Activated naive CD4-positive, alpha-beta T cell treated with anti-CD3 and anti-CD28 coated beads for 36 hours (primary cell): ENCODE data around the gene WDR48. TPM values are rescaled to one million over a fixed set of nuclear protein-coding genes. Genes with fewer than 3 reads are reported as not detected.

Experiments used
- CTCF ChIA-PET: fragments of 350-600 bp; sonication (Branson Sonifier 250); formaldehyde crosslinking; loops from one replicate; lab custom pipeline; 2021; ENCODE audit warnings: antibody characterized with exemption; lab: Charles Lee
- DNase-seq: peaks from one replicate; pipeline ENCODE4 v3.0.0-alpha.2; 2020
- H3K27ac Mint-ChIP-seq: one replicate; pipeline ENCODE4 v1.8.0; 2021; ENCODE audit warnings: mild to moderate bottlenecking, mixed read lengths
- H3K27me3 Mint-ChIP-seq: one replicate; pipeline ENCODE4 v1.8.0; 2021; ENCODE audit warnings: low read depth, mixed read lengths
- H3K36me3 Mint-ChIP-seq: one replicate; pipeline ENCODE4 v1.8.0; 2021; ENCODE audit warnings: low read depth, mixed read lengths
- H3K4me1 Mint-ChIP-seq: one replicate; pipeline ENCODE4 v1.8.0; 2021; ENCODE audit warnings: low read depth, mixed read lengths
- H3K4me3 Mint-ChIP-seq: one replicate; pipeline ENCODE4 v1.8.0; 2021; ENCODE audit warnings: mild to moderate bottlenecking, moderate library complexity, mixed read lengths
- H3K9me3 Mint-ChIP-seq: one replicate; pipeline ENCODE4 v1.8.0; 2021; ENCODE audit warnings: mixed read lengths
- intact Hi-C: fragments of 100-400 bp; cut with micrococcal nuclease; formaldehyde crosslinking; loops from one replicate; pipeline ENCODE4 v1.15.1; 2023
- total RNA-seq, 2 experiments: library from RNA; stranded (reverse); gene quantifications; one replicate each; pipeline ENCODE4 v1.2.3, GENCODE V29; 2021

WDR48 gene
- total RNA-seq, 2 experiments from 2014 or later = 32.3 to 32.9 TPM

DNA sequence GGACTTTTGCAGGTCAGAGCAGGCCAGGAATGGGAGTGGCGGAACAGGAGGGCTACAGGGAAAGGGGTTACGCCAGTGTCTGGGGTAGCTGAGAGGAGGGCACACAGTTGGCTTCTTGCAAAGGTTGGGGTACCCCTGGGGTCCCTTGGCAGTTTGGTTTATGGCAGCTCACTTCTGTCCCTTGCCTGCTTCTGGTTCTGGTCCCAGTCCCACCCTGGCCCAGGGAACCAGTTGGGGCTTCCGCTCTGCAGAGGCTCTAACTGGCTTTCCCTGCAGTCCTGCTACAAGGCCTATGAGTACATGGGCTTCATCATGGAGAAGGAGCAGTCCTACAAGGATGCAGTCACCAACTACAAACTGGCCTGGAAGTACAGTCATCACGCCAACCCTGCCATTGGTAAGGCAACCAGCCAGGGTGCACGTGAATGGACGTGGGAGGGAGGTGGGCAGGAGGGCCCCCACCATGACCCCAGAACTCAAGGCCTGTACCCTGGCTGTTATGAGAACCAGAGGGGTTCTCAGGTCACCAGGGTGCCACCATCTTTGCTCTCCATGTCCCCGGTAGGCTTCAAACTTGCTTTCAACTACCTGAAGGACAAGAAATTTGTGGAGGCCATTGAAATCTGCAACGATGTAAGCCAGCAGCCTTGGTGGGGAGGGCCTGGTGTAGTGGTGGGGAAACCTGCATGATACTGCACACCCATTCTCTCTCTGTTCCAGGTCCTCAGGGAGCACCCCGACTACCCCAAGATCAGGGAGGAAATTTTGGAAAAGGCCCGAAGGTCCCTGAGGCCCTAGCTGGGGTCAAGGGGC, 86.4 kb downstream of the WDR48 start:
- peaks cover 27% of the 10 kb centered on the region for H3K4me1 Mint-ChIP-seq
- H3K36me3 Mint-ChIP-seq = peaks cover 21% of the 10 kb centered on the region
- no peak for DNase-seq
- intact Hi-C loops = no loop called here
- H3K4me3 Mint-ChIP-seq = peak overlapping the region; percentile 2
- peak overlapping the region; percentile 68 for H3K27ac Mint-ChIP-seq
- H3K9me3 Mint-ChIP-seq = no peaks in the 10 kb centered on the region
- CTCF ChIA-PET = interaction anchor here (0.6 kb wide), 1 partner anchor 59 kb away, joined by 3 read pairs; no protein-coding TSS in a partner anchor
- no peaks in the 10 kb centered on the region for H3K27me3 Mint-ChIP-seq

DNA sequence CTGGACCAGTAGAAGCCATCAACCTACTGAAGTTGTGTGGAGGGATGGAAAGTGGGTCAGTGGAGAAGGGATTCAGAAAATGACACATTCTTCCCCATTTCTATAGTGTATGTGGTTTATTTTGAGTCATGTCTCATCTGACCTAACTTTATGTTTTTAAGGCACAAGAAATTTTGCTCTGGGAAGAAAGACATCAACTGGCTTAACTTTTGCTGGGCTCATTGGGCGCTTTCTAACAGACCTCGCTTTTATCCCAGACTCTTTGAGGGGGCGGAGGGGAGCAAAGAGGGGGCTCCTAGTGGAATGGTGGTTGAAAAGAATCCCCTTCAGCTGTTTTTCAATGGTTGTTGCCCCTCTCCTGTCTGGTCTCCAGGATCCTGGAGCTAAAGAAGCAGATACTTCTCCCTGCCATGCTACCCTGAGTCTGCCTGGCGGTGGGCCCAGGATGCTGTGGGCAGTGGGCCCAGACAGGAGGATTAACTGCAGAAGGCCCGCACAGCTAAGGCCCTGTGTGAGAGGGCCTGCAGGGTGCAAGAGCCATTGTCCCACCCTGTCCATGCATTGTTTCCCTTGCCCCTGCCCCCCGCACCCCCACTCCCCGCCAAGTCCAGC, 87.1 kb downstream of the WDR48 start:
- Mint-ChIP-seq H3K27ac (peak overlapping the region; percentile 68), H3K4me1 (peaks cover 30% of the 10 kb centered on the region), H3K9me3 (no peaks in the 10 kb centered on the region), H3K36me3 (peaks cover 27% of the 10 kb centered on the region), H3K4me3 (no peak overlapping the region), H3K27me3 (no peaks in the 10 kb centered on the region)
- intact Hi-C loops = no loop called here
- no peak for DNase-seq
- CTCF ChIA-PET = interaction anchor here (0.6 to 0.8 kb wide), 2 partner anchors 31 to 150 kb away, joined by 3 to 5 read pairs; partner anchors contain the start of gene TTC21A

GRCh38 chr3:39139442-39139841, 87.6 kb downstream of the WDR48 start:
- CTCF ChIA-PET = interaction anchor here (0.6 to 0.8 kb wide), 2 partner anchors 31 to 149 kb away, joined by 3 to 5 read pairs; partner anchors contain the start of gene TTC21A
- Mint-ChIP-seq H3K9me3 (no peaks in the 10 kb centered on the region), H3K27ac (peak overlapping the region; percentile 61), H3K4me3 (no peak overlapping the region), H3K4me1 (peaks cover 35% of the 10 kb centered on the region), H3K27me3 (no peaks in the 10 kb centered on the region), H3K36me3 (peaks cover 32% of the 10 kb centered on the region)
- intact Hi-C loops = no loop called here
- no peak for DNase-seq

GRCh38 chr3:39140341-39140971, 88.6 kb downstream of the WDR48 start:
- H3K27me3 Mint-ChIP-seq = no peaks in the 10 kb centered on the region
- peaks cover 41% of the 10 kb centered on the region for H3K36me3 Mint-ChIP-seq
- intact Hi-C loops = no loop called here
- H3K27ac Mint-ChIP-seq = peak overlapping the region; percentile 81
- H3K9me3 Mint-ChIP-seq = no peaks in the 10 kb centered on the region
- CTCF ChIA-PET = no interaction called here
- H3K4me1 Mint-ChIP-seq = peaks cover 38% of the 10 kb centered on the region
- H3K4me3 Mint-ChIP-seq = no peak overlapping the region
- no peak for DNase-seq

DNA sequence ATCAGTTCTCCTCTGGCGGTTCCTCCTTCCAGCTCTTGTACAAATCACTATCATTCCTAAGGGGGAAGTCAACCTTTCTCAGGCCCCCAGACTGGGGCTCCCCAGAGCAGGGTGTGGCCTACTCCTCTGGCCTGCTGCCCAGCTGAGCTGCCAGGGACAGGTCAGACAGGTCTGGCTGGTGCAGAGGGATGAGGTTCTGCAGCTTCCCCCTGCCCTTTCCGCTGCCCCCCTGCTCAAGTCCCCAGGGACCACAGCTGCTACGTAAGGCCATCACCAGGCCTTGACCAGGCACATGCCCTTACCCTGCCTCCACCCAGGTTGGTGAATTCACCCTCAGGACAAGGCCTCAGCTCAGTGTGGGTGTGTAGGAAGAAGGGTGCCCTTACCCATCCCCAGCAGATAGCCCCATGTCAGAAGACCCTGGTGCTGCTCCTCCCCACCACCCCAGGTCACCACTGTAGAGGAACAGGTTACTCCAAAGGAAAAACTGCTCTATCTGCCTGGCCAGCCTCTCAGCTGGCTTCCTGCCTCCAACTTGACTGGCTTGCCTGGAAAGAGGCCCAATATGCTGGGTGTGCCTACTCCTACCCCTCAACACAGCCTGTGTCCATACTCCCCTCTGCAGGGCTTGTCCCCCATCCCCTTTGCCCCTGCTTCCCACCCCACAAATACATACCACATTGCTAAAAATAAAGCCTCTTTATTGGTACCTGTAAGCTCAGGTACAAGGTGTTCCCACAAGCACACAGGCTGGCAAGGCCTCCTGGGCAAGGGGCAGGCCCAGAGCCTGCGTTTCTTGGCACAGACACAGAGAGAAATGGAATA, 89.6 kb downstream of the WDR48 start:
- DNase-seq = no peak
- H3K9me3 Mint-ChIP-seq = no peaks in the 10 kb centered on the region
- H3K27ac Mint-ChIP-seq = peak overlapping the region; percentile 81
- no peak overlapping the region for H3K4me3 Mint-ChIP-seq
- peaks cover 49% of the 10 kb centered on the region for H3K36me3 Mint-ChIP-seq
- intact Hi-C loops = no loop called here
- H3K4me1 Mint-ChIP-seq = peaks cover 44% of the 10 kb centered on the region
- CTCF ChIA-PET = interaction anchor here (1.8 kb wide), 1 partner anchor 15 kb away, joined by 4 read pairs; no protein-coding TSS in a partner anchor
- no peaks in the 10 kb centered on the region for H3K27me3 Mint-ChIP-seq

- DNase-seq = no peak
- H3K36me3 Mint-ChIP-seq = peaks cover 55% of the 10 kb centered on the region
- no peaks in the 10 kb centered on the region for H3K9me3 Mint-ChIP-seq
- peaks cover 51% of the 10 kb centered on the region for H3K4me1 Mint-ChIP-seq
- H3K27me3 Mint-ChIP-seq = no peaks in the 10 kb centered on the region
- intact Hi-C loops = no loop called here
- CTCF ChIA-PET = interaction anchor here (1.8 kb wide), 1 partner anchor 15 kb away, joined by 4 read pairs; no protein-coding TSS in a partner anchor
- no peak overlapping the region for H3K4me3 Mint-ChIP-seq
- peak overlapping the region; percentile 81 for H3K27ac Mint-ChIP-seq
Measured at GRCh38 chr3:39142067-39142466, 90.3 kb downstream of the WDR48 start.

DNA sequence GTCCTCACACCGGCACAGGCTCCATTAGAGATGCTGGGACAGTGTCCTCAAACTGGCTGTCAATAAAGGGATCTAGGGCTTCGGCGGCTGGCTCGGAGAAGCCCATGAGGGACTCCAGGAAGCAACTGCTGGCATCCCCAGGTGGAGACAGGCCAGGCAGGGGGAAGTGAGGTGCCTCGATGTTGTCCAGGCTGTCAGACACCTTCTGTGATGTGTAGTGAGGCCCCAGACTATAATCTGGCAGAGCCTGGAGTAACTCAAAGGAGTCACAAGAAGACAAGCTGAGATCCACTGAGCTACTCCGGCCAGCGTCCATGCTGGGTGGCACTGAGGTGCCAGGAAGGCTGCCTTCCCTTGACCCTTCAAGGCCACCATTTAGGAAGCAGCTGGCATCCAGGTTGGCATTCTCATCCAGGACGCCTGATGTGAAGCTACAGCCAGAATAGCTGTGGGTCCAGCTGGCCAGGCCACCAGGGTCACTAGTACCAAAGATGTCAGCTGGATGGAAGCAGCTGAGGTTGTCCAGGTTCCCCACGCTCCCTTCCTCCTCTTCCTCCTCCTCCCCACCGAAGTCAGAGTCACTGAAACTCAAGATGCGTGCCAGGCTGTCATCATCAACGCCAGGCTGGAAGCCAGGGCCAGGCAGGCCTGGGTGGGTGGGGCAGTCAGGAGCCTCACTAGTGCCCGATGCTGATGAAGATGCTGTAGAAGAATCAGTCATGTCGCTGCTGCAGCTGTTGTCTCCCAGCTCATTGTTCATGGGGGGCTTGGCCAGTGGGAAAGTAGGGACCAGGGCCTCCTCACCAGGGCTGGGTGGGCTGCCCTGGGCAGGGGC, 91.5 kb downstream of the WDR48 start:
- Mint-ChIP-seq H3K4me1 (peaks cover 63% of the 10 kb centered on the region), H3K36me3 (peaks cover 67% of the 10 kb centered on the region), H3K27ac (peak overlapping the region; percentile 69), H3K9me3 (no peaks in the 10 kb centered on the region), H3K27me3 (no peaks in the 10 kb centered on the region), H3K4me3 (no peak overlapping the region)
- intact Hi-C loops = no loop called here
- DNase-seq = no peak
- CTCF ChIA-PET = interaction anchor here (0.7 to 1.8 kb wide), 3 partner anchors 9 to 146 kb away, joined by 3 to 4 read pairs (median 3); no protein-coding TSS in a partner anchor

- H3K4me1 Mint-ChIP-seq = peaks cover 66% of the 10 kb centered on the region
- H3K9me3 Mint-ChIP-seq = no peaks in the 10 kb centered on the region
- H3K4me3 Mint-ChIP-seq = no peak overlapping the region
- H3K36me3 Mint-ChIP-seq = peaks cover 76% of the 10 kb centered on the region
- CTCF ChIA-PET = interaction anchor here (0.6 to 1.2 kb wide), 2 partner anchors 10 to 18 kb away, joined by 3 read pairs; no protein-coding TSS in a partner anchor
- intact Hi-C loops = no loop called here
- H3K27me3 Mint-ChIP-seq = no peaks in the 10 kb centered on the region
- peak overlapping the region; percentile 24 for H3K27ac Mint-ChIP-seq
- DNase-seq = no peak
Measured at GRCh38 chr3:39144095-39144747, 92.4 kb downstream of the WDR48 start.

DNA sequence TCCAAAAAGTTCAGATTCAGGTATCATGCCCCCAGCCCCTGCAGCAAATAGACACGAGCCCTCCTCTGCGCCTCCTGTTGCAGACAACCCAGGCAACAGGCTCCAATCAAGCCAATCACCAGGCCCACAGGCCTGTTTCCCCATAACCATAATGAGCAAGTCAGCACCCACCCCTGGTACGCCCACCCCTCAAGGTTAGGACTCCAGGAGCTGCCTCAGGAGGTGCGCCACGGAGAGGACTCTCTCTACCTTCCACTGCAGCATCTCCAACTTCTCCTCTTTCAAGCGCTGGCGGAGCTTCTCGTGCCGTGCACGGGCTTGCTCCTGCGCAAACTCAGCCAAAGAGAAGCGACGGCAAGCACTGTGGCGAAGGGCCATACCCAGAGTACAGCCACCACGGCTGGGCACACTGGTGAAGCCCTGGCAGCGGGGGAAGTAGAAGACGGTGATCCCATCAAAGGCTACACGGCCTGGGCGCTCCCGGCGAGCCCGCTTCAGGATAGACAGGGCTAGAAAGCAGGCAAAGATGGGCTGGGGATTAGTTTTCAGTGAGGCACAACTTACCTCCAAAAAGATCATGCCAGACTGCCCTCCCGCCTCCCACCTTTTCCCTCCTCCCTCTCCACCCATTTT, 93.0 kb downstream of the WDR48 start:
- no peaks in the 10 kb centered on the region for H3K27me3 Mint-ChIP-seq
- peaks cover 83% of the 10 kb centered on the region for H3K36me3 Mint-ChIP-seq
- H3K4me3 Mint-ChIP-seq = no peak overlapping the region
- H3K4me1 Mint-ChIP-seq = peaks cover 68% of the 10 kb centered on the region
- CTCF ChIA-PET = interaction anchor here (0.6 to 3.2 kb wide), 3 partner anchors 18 to 143 kb away, joined by 3 to 12 read pairs (median 4); no protein-coding TSS in a partner anchor
- intact Hi-C loops = no loop called here
- no peak overlapping the region for H3K27ac Mint-ChIP-seq
- no peak for DNase-seq
- no peaks in the 10 kb centered on the region for H3K9me3 Mint-ChIP-seq

DNA sequence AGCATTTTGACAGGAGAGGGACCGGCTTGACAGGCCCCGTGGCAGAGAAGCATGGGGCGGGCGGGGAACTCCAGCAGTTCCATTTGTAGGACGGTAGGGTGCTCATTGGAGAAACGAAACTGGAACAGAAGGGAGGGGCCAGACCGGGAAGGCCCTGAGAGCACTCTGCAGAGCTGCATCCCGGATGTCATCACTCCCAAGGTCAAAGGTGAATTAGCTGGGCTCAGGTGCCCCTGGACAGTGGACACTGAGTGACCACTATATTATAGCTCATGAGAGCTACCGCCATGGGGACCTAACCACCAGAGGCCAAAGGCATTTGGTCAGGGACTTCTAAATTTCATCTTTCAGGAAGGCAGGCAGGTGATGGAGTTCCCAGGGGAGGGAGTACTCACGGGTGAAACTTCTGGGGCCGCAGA, 94.3 kb downstream of the WDR48 start:
- no peak for DNase-seq
- peaks cover 75% of the 10 kb centered on the region for H3K4me1 Mint-ChIP-seq
- H3K36me3 Mint-ChIP-seq = peaks cover 89% of the 10 kb centered on the region
- peak overlapping the region; percentile 98 for H3K27ac Mint-ChIP-seq
- no peaks in the 10 kb centered on the region for H3K27me3 Mint-ChIP-seq
- peak overlapping the region; percentile 16 for H3K4me3 Mint-ChIP-seq
- intact Hi-C loops = no loop called here
- CTCF ChIA-PET = interaction anchor here (1.4 to 3.2 kb wide), 4 partner anchors 19 to 145 kb away, joined by 4 to 12 read pairs (median 6); no protein-coding TSS in a partner anchor
- H3K9me3 Mint-ChIP-seq = no peaks in the 10 kb centered on the region
